Colonic mucosa (tissue), 4 donors: ENCODE data around the gene SH3PXD2A. TPM values are rescaled to one million over a fixed set of nuclear protein-coding genes. Genes with fewer than 3 reads are reported as not detected.

Experiments
- DNase-seq: peaks from one replicate; pipeline ENCODE4 v3.0.0-alpha.2; 2020
- H3K27ac ChIP-seq: fragments of 200-600 bp; one replicate; pipeline ENCODE4 v1.8.0; 2021
- H3K27me3 ChIP-seq: fragments of 200-600 bp; one replicate; pipeline ENCODE4 v1.8.0; 2021
- H3K36me3 ChIP-seq: fragments of 200-600 bp; one replicate; pipeline ENCODE4 v1.8.0; 2021
- H3K4me1 ChIP-seq: fragments of 200-600 bp; one replicate; pipeline ENCODE4 v1.8.0; 2021; ENCODE audit warnings: mild to moderate bottlenecking
- H3K4me3 ChIP-seq: fragments of 200-600 bp; one replicate; pipeline ENCODE4 v1.8.0; 2021
- H3K9ac ChIP-seq, 2 donors: one replicate each; pipeline ENCODE4 v1.7.0; 2013; ENCODE audit warnings: control low read depth in 2 of 2, low read depth in 2 of 2, low read length in 2 of 2
- H3K9me3 ChIP-seq: fragments of 200-600 bp; one replicate; pipeline ENCODE4 v1.8.0; 2021
- CTCF ChIP-seq: fragments of 200-600 bp; IDR thresholded peaks from one replicate; pipeline ENCODE4 v1.8.0; 2022; ENCODE audit warnings: antibody characterized with exemption, mild to moderate bottlenecking
- intact Hi-C: fragments of 100-400 bp; cut with DNase I; formaldehyde crosslinking; loops from one replicate; pipeline ENCODE4 v1.14.1; 2022
- total RNA-seq, 2 donors: library from RNA; stranded (reverse); fragmentation: NEBNext Ultra II Directional in 1 of 2; extraction: Animal tissue kit (Norgen Biotek cat#: 25700) in 1 of 2; gene quantifications; one replicate each; pipeline ENCODE4 v1.2.1, GENCODE V29; 2021
- donor health status: healthy.
- donor health status: DM: no; HTN: no; CAD: no.
- donor health status: DM: no; HTN: no; CAD: no.

Gene SH3PXD2A
- total RNA-seq, 2 donors from 2014 or later = 37.5 to 40.8 TPM

GRCh38 chr10:103757531-103758293, 97.7 kb downstream of the SH3PXD2A start:
- peak overlapping the region; percentile 70 for H3K27ac ChIP-seq
- intact Hi-C loops = no loop called here
- H3K4me1 ChIP-seq = peaks cover 22% of the 10 kb centered on the region
- no peaks in the 10 kb centered on the region for H3K9me3 ChIP-seq
- H3K36me3 ChIP-seq = no peaks in the 10 kb centered on the region
- no peak overlapping the region for H3K9ac ChIP-seq
- DNase-seq = peak; percentile 37
- no peaks in the 10 kb centered on the region for H3K27me3 ChIP-seq
- no peak overlapping the region for H3K4me3 ChIP-seq
- TF ChIP-seq CTCF = no peak

- TF ChIP-seq CTCF = no peak
- H3K4me1 ChIP-seq = peaks cover 22% of the 10 kb centered on the region
- H3K36me3 ChIP-seq = no peaks in the 10 kb centered on the region
- H3K27ac ChIP-seq = no peak overlapping the region
- H3K27me3 ChIP-seq = no peaks in the 10 kb centered on the region
- no peak overlapping the region for H3K9ac ChIP-seq
- no peaks in the 10 kb centered on the region for H3K9me3 ChIP-seq
- no peak overlapping the region for H3K4me3 ChIP-seq
- intact Hi-C loops = no loop called here
- DNase-seq = no peak
Measured at GRCh38 chr10:103756277-103756869, 99.0 kb downstream of the SH3PXD2A start.

- Histone ChIP-seq H3K9ac (no peak overlapping the region), H3K27me3 (no peaks in the 10 kb centered on the region), H3K9me3 (no peaks in the 10 kb centered on the region), H3K36me3 (no peaks in the 10 kb centered on the region), H3K4me3 (no peak overlapping the region), H3K27ac (no peak overlapping the region), H3K4me1 (peaks cover 3% of the 10 kb centered on the region)
- intact Hi-C loops = no loop called here
- peak; percentile 84 for TF ChIP-seq CTCF
- DNase-seq = peak; percentile 69
Measured at GRCh38 chr10:103752680-103753248, 102.6 kb downstream of the SH3PXD2A start.

GRCh38 chr10:103751667-103752290, 103.6 kb downstream of the SH3PXD2A start:
- no peak for TF ChIP-seq CTCF
- intact Hi-C loops = no loop called here
- no peak for DNase-seq
- Histone ChIP-seq H3K4me3 (no peak overlapping the region), H3K27ac (no peak overlapping the region), H3K9me3 (no peaks in the 10 kb centered on the region), H3K4me1 (peaks cover 7% of the 10 kb centered on the region), H3K27me3 (no peaks in the 10 kb centered on the region), H3K36me3 (no peaks in the 10 kb centered on the region), H3K9ac (no peak overlapping the region)

GRCh38 chr10:103750836-103751235, 104.5 kb downstream of the SH3PXD2A start:
- intact Hi-C loops = no loop called here
- Histone ChIP-seq H3K36me3 (no peaks in the 10 kb centered on the region), H3K27ac (no peak overlapping the region), H3K27me3 (no peaks in the 10 kb centered on the region), H3K4me3 (no peak overlapping the region), H3K4me1 (peaks cover 8% of the 10 kb centered on the region), H3K9ac (no peak overlapping the region), H3K9me3 (no peaks in the 10 kb centered on the region)
- no peak for DNase-seq
- no peak for TF ChIP-seq CTCF
